ENCODE results near the gene DENND4A. TPM values are rescaled to one million over a fixed set of nuclear protein-coding genes. Genes with fewer than 3 reads are reported as not detected.

The DENND4A gene
- total and polyA plus RNA-seq, 2 donors (not counting 1 experiment from before 2014, with no cell fraction given): 24.4 to 103 TPM

DNA sequence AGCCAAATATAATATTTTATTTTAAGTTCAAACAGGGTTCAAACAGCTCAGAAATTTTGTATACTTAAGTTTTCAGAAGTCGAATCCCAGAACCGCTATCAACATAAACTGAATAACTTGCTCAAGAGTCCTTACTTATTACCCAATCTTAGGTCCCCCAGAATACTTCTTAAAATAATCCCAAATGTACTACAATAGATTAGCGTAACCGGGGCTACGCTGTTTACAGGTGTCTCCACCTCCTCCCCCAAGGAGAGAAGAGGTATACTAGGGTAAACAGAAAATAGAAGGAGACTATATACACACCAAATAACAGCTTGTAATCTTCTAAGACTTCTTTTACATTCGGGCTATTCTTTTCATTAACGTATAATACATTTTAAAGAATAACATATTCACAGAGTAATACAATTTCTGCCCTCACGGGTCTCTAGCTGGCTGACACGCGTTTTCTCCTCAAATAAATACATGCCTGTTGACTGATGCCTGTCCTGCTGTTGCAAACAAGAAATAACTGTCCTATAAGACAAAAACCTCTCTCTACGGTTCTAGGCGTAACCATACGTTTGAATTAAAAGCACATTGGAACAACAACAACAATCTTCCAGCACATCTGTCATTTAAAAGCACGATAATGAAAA is 1.3 kb downstream of the DENND4A start:
- Histone ChIP-seq H3K36me3 (replicated peaks in 1 of 2; ENCODE audit: control extremely low read depth in 1 of 2, control insufficient read depth in 1 of 2, extremely low read depth in 1 of 2, insufficient read depth in 2 of 2, low read length in 1 of 2) (no peaks in the 10 kb centered on the region), H3K79me2 (ENCODE audit: control insufficient read depth, insufficient read depth, low read length) (peaks cover 67% of the 10 kb centered on the region), H3K9me3 (ENCODE audit: control extremely low read depth in 1 of 3, control insufficient read depth in 2 of 3, insufficient read depth in 1 of 3, low read length in 2 of 3) (no peaks in the 10 kb centered on the region), H3K4me1 (ENCODE audit: control insufficient read depth in 2 of 2, insufficient read depth in 2 of 2, low read length in 2 of 2) (peaks cover 41 to 42% of the 10 kb centered on the region in 2 donors), H3K4me2 (replicated peaks; ENCODE audit: low read depth, low read length, poor library complexity, severe bottlenecking) (peak overlapping the region; percentile 82), H2AFZ (ENCODE audit: insufficient read depth, low read depth, low read length, poor library complexity, severe bottlenecking) (no peak overlapping the region), H3K27ac (ENCODE audit: low read length in 2 of 2) (peak overlapping the region; percentile 99 to 100), H3K4me3 (ENCODE audit: control extremely low read depth in 1 of 5, extremely low read depth in 1 of 5, insufficient read depth in 1 of 5, low read depth in 2 of 5, low read length in 4 of 5) (peak overlapping the region; percentile 82 to 99 (median 95)), H4K20me1 (ENCODE audit: control insufficient read depth, insufficient read depth, low read length, poor library complexity, severe bottlenecking) (peaks cover 31% of the 10 kb centered on the region), H3K9ac (ENCODE audit: low read length) (peak overlapping the region; percentile 93), H3K27me3 (replicated peaks in 1 of 4; ENCODE audit: control extremely low read depth in 1 of 4, control insufficient read depth in 3 of 4, insufficient read depth in 4 of 4, low read length in 3 of 4) (no peaks in the 10 kb centered on the region)
- peak; percentile 59 for DNase-seq
- H3K4me1 Mint-ChIP-seq: peaks cover 47% of the 10 kb centered on the region
- intact Hi-C loops (cut with micrococcal nuclease): loop anchor here (5.0 kb wide), 1 partner anchor 84 kb away; no protein-coding TSS in a partner anchor
- H3K27me3 Mint-ChIP-seq: no peaks in the 10 kb centered on the region
- H3K9me3 Mint-ChIP-seq (ENCODE audit: insufficient read depth): no peaks in the 10 kb centered on the region
- no peak for ATAC-seq (ENCODE audit: low read depth)
- H3K27ac Mint-ChIP-seq: peak overlapping the region; percentile 97
- 2% methylated on average over 7 of the region's 14 CpGs for WGBS (ENCODE audit: insufficient coverage)
- ChIA-PET CTCF (interaction anchor here (0.6 to 5.3 kb wide), 16 partner anchors 11 to 153 kb away, joined by 3 to 26 read pairs (median 5); partner anchors contain the start of gene RAB11A), POLR2A (interaction anchor here (0.5 to 3.3 kb wide), 10 partner anchors 10 to 85 kb away, joined by 3 to 23 read pairs (median 6); partner anchors contain the start of gene RAB11A)
- no peak for TF ChIP-seq EZH2 (IDR thresholded peaks at IDR 0.05; ENCODE audit: borderline replicate concordance, insufficient read depth, low read depth, low read length, poor library complexity, severe bottlenecking)
- TF ChIP-seq, protein P1, sequence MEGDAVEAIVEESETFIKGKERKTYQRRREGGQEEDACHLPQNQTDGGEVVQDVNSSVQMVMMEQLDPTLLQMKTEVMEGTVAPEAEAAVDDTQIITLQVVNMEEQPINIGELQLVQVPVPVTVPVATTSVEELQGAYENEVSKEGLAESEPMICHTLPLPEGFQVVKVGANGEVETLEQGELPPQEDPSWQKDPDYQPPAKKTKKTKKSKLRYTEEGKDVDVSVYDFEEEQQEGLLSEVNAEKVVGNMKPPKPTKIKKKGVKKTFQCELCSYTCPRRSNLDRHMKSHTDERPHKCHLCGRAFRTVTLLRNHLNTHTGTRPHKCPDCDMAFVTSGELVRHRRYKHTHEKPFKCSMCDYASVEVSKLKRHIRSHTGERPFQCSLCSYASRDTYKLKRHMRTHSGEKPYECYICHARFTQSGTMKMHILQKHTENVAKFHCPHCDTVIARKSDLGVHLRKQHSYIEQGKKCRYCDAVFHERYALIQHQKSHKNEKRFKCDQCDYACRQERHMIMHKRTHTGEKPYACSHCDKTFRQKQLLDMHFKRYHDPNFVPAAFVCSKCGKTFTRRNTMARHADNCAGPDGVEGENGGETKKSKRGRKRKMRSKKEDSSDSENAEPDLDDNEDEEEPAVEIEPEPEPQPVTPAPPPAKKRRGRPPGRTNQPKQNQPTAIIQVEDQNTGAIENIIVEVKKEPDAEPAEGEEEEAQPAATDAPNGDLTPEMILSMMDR (IDR thresholded peaks at IDR 0.05): no peak
- H3K4me3 Mint-ChIP-seq: peak overlapping the region; percentile 93
